Activated CD8-positive, alpha-beta memory T cell treated with anti-CD3 and anti-CD28 coated beads for 48 hours (primary cell): Measurements from ENCODE around the gene FOXP1.

Source experiments
- DNase-seq, 3 experiments: peaks; one replicate each; pipeline ENCODE4 v3.0.0-alpha.2; 2020; ENCODE audit warnings: low read depth in 2 of 3, low spot score in 2 of 3

FOXP1 gene

DNA sequence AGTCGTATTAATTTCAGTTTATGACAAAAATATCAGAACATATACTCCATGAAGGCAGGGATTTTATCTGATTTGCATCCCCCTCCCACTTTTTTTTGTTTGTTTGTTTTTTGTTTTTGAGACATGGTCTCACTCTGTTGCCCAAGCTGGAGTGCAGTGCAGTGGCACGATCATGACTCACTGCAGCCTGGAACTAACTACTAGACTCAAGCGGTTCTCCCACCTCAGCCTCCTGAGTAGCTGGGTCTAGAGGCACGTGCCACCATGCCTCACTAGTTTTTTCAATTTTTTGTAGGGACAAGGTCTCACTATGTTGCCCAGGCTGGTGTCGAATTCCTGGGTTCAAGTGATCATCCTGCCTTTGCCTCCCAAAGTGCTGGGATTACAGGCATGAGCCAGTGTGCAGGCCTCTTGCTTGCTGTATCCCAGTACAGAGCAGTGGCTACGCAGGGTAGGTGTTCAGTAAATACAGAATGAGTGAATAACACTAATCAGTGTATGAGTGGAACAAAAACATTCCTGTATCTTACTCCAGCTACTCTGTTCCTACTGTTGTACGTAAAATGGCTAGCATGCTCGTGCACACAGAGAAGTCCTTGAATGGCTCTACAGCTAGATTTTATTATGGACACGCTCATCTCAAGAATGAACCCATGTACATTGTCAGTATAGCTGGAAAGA lies 272.4 kb downstream of the FOXP1 start:
- no peak for DNase-seq

DNA sequence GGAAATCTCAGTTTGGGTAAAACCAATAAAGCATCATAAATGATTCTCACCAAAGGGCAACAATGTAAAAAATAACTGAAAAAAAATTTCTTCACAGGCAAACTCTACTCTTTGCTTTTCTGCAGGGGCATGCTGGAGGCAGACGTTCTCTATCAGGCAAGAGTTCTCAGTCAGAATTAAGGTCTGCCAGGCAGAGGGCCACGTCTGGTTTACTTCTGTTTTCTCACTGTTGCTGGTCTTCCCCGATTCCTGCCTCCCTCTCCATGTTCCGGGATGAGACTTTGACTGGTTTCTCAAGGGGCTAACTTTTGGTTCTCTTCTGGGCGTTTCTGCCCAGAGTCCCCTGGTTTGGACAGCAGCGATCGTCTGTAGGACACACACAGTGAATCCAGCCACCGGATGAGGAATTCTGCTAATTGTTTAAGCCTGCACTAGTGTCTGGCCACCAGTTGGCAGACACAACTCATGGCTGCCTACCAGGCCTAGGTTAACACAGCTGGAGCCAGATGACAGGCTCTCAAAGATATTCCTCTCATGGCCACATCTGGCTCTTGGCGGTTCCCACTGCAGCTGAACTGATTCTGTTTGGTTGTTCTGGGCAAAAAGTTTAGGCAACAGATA lies 273.1 kb downstream of the FOXP1 start:
- DNase-seq: no peak

DNA sequence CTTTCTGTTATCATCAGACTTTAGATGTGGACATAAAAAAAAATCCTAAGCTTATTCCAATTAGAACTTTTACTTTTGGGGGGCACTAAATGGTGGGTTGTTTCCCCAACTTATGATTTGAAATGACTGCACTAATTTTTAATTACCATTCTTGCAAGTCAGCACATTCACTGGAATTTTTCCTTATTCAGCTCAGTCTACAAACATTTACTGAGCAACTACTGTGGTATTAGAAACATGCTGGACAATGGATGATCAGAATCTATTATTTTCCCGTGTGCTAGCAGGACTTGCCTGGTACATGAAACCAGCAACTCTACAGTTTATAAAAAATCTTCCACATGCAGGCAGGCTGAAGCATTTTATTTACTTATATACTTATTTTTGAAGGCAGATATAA lies 273.6 kb downstream of the FOXP1 start:
- no peak for DNase-seq

DNA sequence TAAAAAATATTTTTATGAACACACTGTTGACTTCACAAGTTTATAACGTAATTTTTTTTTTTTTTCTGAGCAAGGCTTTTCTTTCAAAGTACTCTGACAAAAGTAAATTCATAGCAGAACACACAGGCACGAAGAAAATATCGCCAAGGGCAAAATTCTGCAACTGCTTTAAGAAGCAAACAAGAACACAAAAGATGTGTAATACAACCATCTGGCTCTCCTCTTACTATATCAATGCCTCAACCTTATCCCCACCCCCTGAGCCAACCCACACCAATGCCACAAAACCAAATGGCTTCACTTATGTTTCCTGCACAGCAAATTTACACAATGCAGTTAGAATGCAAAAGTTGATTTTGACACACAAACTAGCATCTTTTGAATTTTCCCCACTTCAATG lies 274.2 kb downstream of the FOXP1 start:
- DNase-seq: no peak

GRCh38 chr3:71308836-71309235 lies 274.7 kb downstream of the FOXP1 start:
- no peak for DNase-seq

- no peak for DNase-seq
These were observed 275.4 kb downstream of the FOXP1 start for GRCh38 chr3:71307991-71308697.

DNA sequence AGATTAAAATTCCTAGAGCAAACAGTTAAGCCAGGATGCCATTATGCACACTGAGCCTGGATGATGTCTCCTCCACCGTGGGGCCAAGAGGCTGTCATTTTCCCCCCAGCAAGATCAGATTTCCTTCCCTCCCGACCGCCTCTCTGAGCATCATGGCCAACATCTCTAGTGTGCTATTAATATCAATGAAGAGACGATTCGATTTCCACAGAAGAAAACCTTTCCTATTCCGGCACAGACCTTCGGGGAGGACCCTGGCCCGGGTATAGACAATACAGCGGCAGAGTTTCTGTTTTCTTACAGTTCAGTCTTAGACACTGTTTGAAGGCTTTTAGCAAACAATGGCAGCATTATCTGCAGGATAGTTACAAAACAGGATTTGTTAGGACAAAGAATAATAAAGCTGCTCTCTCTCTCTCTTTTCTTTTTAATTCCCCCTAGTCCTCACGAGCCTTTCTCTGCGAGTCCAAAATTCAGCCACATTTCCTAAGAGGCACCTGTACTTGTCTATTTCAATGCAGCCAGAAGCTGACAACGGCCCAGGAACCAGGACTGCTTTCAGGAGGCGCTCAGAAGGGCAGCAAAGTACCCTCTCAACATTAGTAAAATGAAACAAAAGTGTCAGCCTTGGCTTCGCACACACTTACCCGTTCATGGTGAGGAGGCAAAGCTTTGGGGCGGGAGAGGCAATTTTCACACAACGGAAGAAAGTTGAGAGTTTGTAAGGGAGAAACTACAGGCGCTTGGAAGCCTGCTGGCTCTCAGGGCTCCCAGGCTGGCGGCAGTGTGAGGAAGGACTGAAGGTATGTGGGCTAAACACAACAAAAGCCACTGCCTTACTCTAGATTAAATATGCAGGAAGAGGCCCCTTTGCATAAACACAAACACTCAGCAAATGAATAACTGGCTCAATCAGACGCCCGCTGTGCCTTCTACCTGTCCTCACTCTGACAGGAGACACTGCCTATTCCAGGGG lies 278.0 kb downstream of the FOXP1 start:
- no peak for DNase-seq

- DNase-seq: no peak
These were observed 278.8 kb downstream of the FOXP1 start for GRCh38 chr3:71304684-71305083.

DNA sequence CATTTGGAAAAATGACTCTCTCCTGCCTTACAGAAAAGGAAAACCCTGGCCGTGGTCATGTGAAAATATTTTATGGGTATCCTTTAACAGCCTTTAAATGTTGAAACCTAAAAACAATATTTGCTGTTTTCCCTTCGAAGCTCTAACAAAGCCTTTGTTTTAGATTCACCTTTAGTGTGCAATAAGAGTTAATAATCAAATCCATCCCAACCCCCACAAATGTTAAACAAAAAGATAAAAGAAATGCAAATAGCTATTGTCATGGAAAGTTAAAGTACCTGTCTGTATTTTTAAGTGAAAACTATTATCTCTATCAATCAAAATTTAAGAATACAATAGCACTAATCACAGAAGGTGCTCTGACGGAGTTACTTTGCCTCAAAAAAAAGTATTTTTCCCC lies 279.3 kb downstream of the FOXP1 start:
- DNase-seq: no peak

DNA sequence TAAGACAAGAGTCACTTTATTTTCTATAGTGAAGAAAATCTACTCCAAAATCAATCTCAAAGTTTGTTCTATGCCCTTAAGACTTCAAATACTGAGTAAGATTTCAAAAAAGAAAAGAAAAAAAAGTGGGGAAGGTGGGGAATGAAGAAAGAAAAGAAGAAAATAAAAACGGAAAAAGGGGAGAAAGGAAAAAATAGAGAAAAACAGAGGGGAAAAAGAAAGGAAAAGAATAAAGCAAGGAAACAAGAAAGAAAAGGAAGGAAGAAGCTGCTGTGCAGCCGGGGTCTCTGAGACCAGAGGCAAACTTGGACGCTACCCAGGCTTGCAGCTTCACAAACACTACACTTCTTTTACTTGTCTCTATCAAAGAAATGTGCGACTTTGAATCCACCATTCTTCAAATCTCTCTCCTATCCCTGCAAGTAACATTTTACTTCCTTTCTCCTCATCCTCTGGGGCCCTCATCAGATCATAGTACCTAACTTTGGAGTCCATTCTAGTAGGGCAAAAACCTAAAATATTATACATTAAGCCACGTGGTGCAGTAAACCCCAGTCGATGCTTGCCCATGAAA lies 279.8 kb downstream of the FOXP1 start:
- no peak for DNase-seq

DNA sequence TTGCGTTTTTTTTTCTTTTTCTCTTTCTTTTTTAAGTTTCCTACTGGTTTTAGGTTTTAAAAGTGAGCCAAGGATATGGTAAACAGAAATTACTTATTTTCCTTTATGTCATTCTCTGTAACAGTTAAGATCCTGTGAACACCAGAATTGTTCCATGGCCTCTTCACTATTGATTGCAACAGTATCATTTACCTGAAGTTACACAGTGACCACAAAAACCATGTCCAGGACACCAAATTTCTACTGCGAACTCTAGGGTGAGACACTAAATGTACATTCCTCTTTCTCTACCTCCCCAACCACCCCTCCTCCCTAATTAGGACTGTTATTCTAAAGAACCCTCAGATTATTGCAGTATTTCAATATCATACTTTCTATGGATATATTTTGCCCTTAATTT lies 280.9 kb downstream of the FOXP1 start:
- no peak for DNase-seq

DNA sequence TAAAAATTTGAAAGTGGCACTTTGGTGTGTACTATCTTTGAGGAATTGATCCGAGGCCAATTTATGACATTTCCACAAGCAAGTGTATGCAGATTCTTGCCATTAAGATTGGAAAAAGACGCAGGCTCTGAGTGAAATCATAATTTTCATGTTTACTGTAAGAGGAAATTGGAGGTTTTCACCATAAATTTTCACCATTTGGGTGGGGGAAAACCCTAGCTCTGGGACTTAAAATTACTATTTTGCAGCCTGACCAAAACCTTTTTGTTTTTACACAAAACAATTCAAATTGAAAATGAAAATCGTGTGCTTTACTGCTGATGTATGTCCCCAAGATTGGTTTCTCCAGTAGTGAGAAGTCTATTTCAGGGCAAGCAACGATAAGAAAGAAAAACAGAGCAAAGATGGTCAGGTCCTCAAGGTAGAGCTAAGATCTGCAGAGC lies 282.6 kb downstream of the FOXP1 start:
- no peak for DNase-seq

GRCh38 chr3:71299160-71299559 lies 284.4 kb downstream of the FOXP1 start:
- no peak for DNase-seq

GRCh38 chr3:71294919-71295318 lies 288.6 kb downstream of the FOXP1 start:
- DNase-seq: no peak

- no peak for DNase-seq
These were observed 293.2 kb downstream of the FOXP1 start for GRCh38 chr3:71290301-71290700.

DNA sequence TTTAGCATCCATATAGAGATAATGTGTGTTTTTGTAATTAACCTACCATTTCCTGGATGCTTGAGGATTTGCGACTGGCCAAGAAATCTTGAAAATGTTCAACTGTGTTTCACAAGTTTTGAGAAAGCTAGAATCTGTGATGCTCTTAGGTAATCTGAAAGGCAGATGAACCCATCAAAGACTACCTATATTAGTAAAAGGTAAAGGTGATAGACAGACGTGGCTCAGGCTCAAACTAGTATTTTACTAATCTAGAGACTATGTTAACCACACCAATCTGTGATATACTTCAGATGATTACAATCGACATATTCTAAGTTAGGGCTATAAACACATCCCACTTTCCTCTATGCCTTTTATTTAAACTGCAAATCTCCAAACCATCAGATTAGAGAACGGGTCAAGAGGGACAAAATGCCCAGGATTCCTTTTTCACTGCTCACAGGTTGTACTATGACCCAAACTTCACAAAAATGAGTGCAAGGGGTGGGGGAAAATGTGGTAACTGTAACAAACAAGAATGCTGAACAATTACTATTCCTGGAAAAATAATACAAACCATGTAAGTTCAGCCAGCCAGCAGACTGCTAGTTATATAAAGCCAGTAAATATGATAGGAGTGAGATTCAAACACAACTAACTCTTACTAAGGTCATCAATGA lies 295.1 kb downstream of the FOXP1 start:
- DNase-seq: no peak

- DNase-seq: no peak
These were observed 298.4 kb downstream of the FOXP1 start for GRCh38 chr3:71285086-71285485.

GRCh38 chr3:71282976-71283375 lies 300.6 kb downstream of the FOXP1 start:
- no peak for DNase-seq

DNA sequence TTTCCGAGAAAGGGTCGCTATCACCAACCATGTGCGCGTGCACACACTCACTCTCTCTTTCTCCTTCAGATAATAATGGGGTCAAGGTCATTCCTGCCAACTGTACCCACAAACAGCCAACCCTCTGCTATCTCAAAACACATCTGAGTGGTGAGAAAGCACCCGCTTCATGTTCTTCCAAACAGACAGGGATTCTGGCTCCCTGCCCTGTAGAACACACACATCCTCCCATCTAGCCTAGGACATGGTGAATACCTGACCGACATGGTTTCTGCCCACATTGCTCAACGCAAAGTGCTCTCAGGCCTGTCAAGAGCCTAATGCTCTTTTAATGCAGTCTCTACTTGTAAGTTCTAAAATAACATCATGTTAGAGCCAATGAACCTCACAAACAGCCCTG lies 302.2 kb downstream of the FOXP1 start:
- no peak for DNase-seq

DNA sequence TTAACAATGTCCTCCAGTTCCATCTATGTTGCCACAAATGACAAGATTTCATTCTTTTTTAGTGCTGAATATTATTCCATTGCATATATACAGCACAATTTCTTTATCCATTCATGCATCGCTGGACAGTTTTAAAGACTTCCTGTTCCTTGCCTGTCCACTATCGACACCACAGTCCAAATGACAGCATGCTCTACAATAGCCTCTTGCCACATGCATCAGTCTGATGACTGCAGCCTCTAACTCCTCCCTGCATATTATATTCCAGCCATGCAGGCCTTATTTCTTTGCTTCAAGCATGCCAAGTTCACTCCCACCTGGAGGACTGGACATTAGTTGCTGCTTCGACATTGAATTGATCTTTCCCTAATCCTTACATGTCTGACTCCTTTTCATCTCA lies 306.2 kb downstream of the FOXP1 start:
- no peak for DNase-seq
